Mesenchymal stem cell (in vitro differentiated cells and primary cell): ENCODE data around the gene EARS2.

Experiments used
- DNase-seq: peaks from one replicate; pipeline ENCODE4 v3.0.0-alpha.2; 2013
- H2AFZ ChIP-seq: one replicate; pipeline ENCODE4 v1.6.1; 2013; ENCODE audit warnings: low read depth, mild to moderate bottlenecking, control low read depth, inconsistent platforms, low read length, moderate library complexity
- H2AK5ac ChIP-seq: 2 replicates; pipeline ENCODE4 v1.6.1; 2013; ENCODE audit warnings: low read length, moderate library complexity, mild to moderate bottlenecking, inconsistent platforms; ENCODE audit not compliant: severe bottlenecking
- H2BK120ac ChIP-seq: one replicate; pipeline ENCODE4 v1.6.1; 2013; ENCODE audit warnings: low read depth, mild to moderate bottlenecking, inconsistent platforms, low read length, moderate library complexity
- H2BK12ac ChIP-seq, 2 experiments: one replicate each; pipeline ENCODE4 v1.6.1; 2013; ENCODE audit warnings: inconsistent platforms in 2 of 2, low read length in 2 of 2, mild to moderate bottlenecking in 2 of 2, moderate library complexity in 2 of 2, control low read depth in 1 of 2
- H2BK15ac ChIP-seq: one replicate; pipeline ENCODE4 v1.6.1; 2013; ENCODE audit warnings: mild to moderate bottlenecking, low read depth, inconsistent platforms; ENCODE audit not compliant: poor library complexity, severe bottlenecking
- H2BK5ac ChIP-seq: 2 replicates; pipeline ENCODE4 v1.6.1; 2013; ENCODE audit warnings: low read depth, mild to moderate bottlenecking, low read length, control low read depth, inconsistent platforms; ENCODE audit not compliant: poor library complexity, severe bottlenecking
- H3K14ac ChIP-seq, 2 experiments: one replicate each; pipeline ENCODE4 v1.6.1; 2013; ENCODE audit warnings: inconsistent platforms in 2 of 2, low read length in 2 of 2, control low read depth in 1 of 2, mild to moderate bottlenecking in 1 of 2, moderate library complexity in 1 of 2
- H3K18ac ChIP-seq, 2 experiments: one replicate each; pipeline ENCODE4 v1.6.1; 2013; ENCODE audit warnings: inconsistent platforms in 2 of 2, low read length in 2 of 2, control low read depth in 1 of 2, low read depth in 1 of 2, mild to moderate bottlenecking in 1 of 2
- H3K23ac ChIP-seq, 2 experiments: one replicate each; pipeline ENCODE4 v1.6.1; 2013; ENCODE audit warnings: inconsistent platforms in 2 of 2, low read length in 2 of 2, mild to moderate bottlenecking in 2 of 2, moderate library complexity in 2 of 2, control low read depth in 1 of 2
- H3K27ac ChIP-seq: 2 replicates; pipeline ENCODE4 v1.5.1; 2013; ENCODE audit warnings: mild to moderate bottlenecking, moderate library complexity, low read length, control low read depth, inconsistent platforms; ENCODE audit not compliant: poor library complexity, severe bottlenecking
- H3K27me3 ChIP-seq, 2 experiments: 2 replicates each; pipeline versions ENCODE4 v1.6.1 to v1.7.0; 2013; ENCODE audit warnings: low read length in 2 of 2, mild to moderate bottlenecking in 2 of 2, moderate library complexity in 2 of 2, control low read depth in 1 of 2, inconsistent platforms in 1 of 2; ENCODE audit not compliant: control insufficient read depth in 1 of 2, insufficient read depth in 1 of 2
- H3K36me3 ChIP-seq, 2 experiments: 2 replicates each; pipeline versions ENCODE4 v1.6.1 to v1.7.0; 2013; ENCODE audit warnings: low read length in 2 of 2, control low read depth in 1 of 2, inconsistent platforms in 1 of 2, low read depth in 1 of 2, mild to moderate bottlenecking in 1 of 2; ENCODE audit not compliant: insufficient read depth in 2 of 2, control insufficient read depth in 1 of 2
- H3K4ac ChIP-seq, 2 experiments: one replicate each; pipeline ENCODE4 v1.6.1; 2013; ENCODE audit warnings: inconsistent platforms in 2 of 2, low read length in 2 of 2, mild to moderate bottlenecking in 2 of 2, moderate library complexity in 2 of 2, control low read depth in 1 of 2, low read depth in 1 of 2
- H3K4me1 ChIP-seq: 2 replicates; pipeline ENCODE4 v1.6.1; 2013; ENCODE audit warnings: low read depth, low read length, control low read depth; ENCODE audit not compliant: control insufficient read depth, insufficient read depth
- H3K4me2 ChIP-seq: 2 replicates; pipeline ENCODE4 v1.6.1; 2013; ENCODE audit warnings: low read length, mild to moderate bottlenecking, inconsistent platforms; ENCODE audit not compliant: poor library complexity, severe bottlenecking
- H3K4me3 ChIP-seq, 2 experiments: 2 replicates each; pipeline versions ENCODE4 v1.5.1 to v1.7.0; 2013; ENCODE audit warnings: low read length in 2 of 2, mild to moderate bottlenecking in 2 of 2, control low read depth in 1 of 2, low read depth in 1 of 2; ENCODE audit not compliant: insufficient read depth in 1 of 2
- H3K79me1 ChIP-seq: replicated peaks from 2 replicates; pipeline ENCODE4 v1.6.1; 2013; ENCODE audit warnings: mild to moderate bottlenecking, control low read depth, low read length, inconsistent platforms; ENCODE audit not compliant: poor library complexity, severe bottlenecking
- H3K9ac ChIP-seq: 2 replicates; pipeline ENCODE4 v1.7.0; 2013; ENCODE audit warnings: mild to moderate bottlenecking, low read length, moderate library complexity
- H3K9me3 ChIP-seq: 2 replicates; pipeline ENCODE4 v1.7.0; 2013; ENCODE audit warnings: mild to moderate bottlenecking, low read length; ENCODE audit not compliant: control insufficient read depth
- H4K8ac ChIP-seq: one replicate; pipeline ENCODE4 v1.6.1; 2013; ENCODE audit warnings: inconsistent platforms, mild to moderate bottlenecking, low read length, moderate library complexity
- H4K91ac ChIP-seq: one replicate; pipeline ENCODE4 v1.6.1; 2013; ENCODE audit warnings: mild to moderate bottlenecking, low read length, inconsistent platforms
- WGBS: methylation state at CpG from one replicate; pipeline ENCODE4 v1.1.7; 2013; ENCODE audit warnings: mixed read lengths; 5-methylcytosine and 5-hydroxymethylcytosine counted together

EARS2 gene

DNA sequence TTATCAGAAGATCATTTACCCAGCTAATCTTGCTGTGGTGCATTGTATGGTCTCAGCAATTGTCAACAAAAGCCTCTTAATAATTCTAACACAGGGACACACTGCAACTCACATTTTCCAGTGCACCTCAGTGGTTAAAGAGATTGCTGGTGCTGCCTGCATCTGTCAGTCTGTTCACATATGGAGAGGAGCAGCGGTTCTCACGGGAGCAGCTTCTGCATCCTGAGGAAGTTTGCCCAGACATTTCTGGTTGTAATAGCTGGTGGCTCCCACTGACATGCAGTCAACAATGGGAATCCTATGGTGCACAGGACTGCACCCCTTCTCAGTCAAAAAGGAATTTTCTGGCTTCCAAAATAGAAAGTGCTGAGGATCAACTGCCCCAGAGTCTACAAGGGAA, 54.7 kb downstream of the EARS2 start:
- Histone ChIP-seq H3K23ac (no peak overlapping the region), H4K8ac (no peak overlapping the region), H3K36me3 (peaks cover 4 to 13% of the 10 kb centered on the region in 2 experiments), H3K27me3 (no peaks in the 10 kb centered on the region), H3K79me1 (peaks cover 4% of the 10 kb centered on the region), H3K4me1 (peaks cover 35% of the 10 kb centered on the region), H3K4me3 (no peak overlapping the region), H2BK12ac (no peak overlapping the region), H3K9me3 (no peaks in the 10 kb centered on the region), H3K4me2 (no peak overlapping the region), H3K9ac (no peak overlapping the region), H2AFZ (no peak overlapping the region), H2BK120ac (no peak overlapping the region), H2BK15ac (no peak overlapping the region), H2AK5ac (no peak overlapping the region), H3K18ac (no peak overlapping the region), H3K14ac (no peak overlapping the region), H3K27ac (no peak overlapping the region), H2BK5ac (no peak overlapping the region), H3K4ac (no peak overlapping the region), H4K91ac (no peak overlapping the region)
- DNase-seq = no peak
- 82% methylated on average over 2 of the region's 2 CpGs for WGBS

DNA sequence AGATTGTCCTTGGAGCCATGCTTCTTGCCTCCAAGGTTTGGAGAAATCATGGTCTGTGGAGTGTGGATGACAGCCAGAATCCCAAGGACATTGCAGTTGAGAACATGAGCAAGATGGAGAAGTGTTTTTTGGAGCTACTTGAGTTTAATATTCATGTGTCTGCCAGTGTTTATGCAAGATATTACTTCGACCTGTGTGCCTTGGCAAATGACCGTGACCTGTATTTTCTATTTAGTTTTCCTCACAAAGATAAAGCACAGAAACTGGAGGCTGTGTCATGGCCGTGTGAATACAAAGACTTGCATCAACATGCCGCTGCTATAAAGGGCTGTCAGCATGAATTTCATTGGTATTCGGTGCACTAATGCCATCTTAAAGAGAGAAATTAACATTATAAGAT, 55.9 kb downstream of the EARS2 start:
- no peak overlapping the region for H3K18ac ChIP-seq
- no peak overlapping the region for H3K27ac ChIP-seq
- H3K36me3 ChIP-seq = peaks cover 4 to 13% of the 10 kb centered on the region in 2 experiments
- H3K4me1 ChIP-seq = peaks cover 38% of the 10 kb centered on the region
- no peak overlapping the region for H2AK5ac ChIP-seq
- H2BK15ac ChIP-seq = no peak overlapping the region
- no peak overlapping the region for H3K4ac ChIP-seq
- no peak overlapping the region for H4K8ac ChIP-seq
- H3K4me3 ChIP-seq = no peak overlapping the region
- no peak overlapping the region for H4K91ac ChIP-seq
- no peak overlapping the region for H2BK12ac ChIP-seq
- H3K9me3 ChIP-seq = no peaks in the 10 kb centered on the region
- H3K27me3 ChIP-seq = no peaks in the 10 kb centered on the region
- no peak overlapping the region for H3K9ac ChIP-seq
- H3K4me2 ChIP-seq = no peak overlapping the region
- no peak overlapping the region for H3K14ac ChIP-seq
- WGBS = 92% methylated on average over 3 of the region's 5 CpGs
- H3K79me1 ChIP-seq = peaks cover 2% of the 10 kb centered on the region
- H2BK5ac ChIP-seq = no peak overlapping the region
- no peak overlapping the region for H2AFZ ChIP-seq
- DNase-seq = no peak
- H2BK120ac ChIP-seq = no peak overlapping the region
- H3K23ac ChIP-seq = no peak overlapping the region

DNA sequence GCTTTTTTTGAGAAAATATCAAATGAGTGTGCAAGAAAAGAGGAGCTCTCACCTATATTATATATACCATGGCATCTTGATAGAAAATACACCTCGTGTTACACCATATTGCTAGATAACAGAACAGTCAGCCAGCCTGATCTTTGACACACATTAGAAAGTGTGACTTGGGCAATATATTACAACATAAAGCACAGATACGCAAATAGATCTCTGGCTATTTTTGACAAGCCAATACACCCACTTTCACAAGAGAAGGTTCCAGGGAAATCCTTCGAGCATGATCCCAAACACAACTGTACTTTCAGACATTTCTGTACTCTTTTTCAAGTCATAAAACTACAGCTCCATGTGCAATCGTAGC, 56.3 kb downstream of the EARS2 start:
- no peak overlapping the region for H2BK120ac ChIP-seq
- no peak overlapping the region for H3K9ac ChIP-seq
- no peak overlapping the region for H2AFZ ChIP-seq
- H3K4me3 ChIP-seq = no peak overlapping the region
- no peak overlapping the region for H2BK12ac ChIP-seq
- no peak for DNase-seq
- no peak overlapping the region for H3K4me2 ChIP-seq
- no peak overlapping the region for H3K23ac ChIP-seq
- H2BK15ac ChIP-seq = no peak overlapping the region
- H3K18ac ChIP-seq = no peak overlapping the region
- H3K4me1 ChIP-seq = peaks cover 35% of the 10 kb centered on the region
- H3K9me3 ChIP-seq = no peaks in the 10 kb centered on the region
- peaks cover 2% of the 10 kb centered on the region for H3K79me1 ChIP-seq
- H2BK5ac ChIP-seq = no peak overlapping the region
- H2AK5ac ChIP-seq = no peak overlapping the region
- no peak overlapping the region for H3K27ac ChIP-seq
- no peak overlapping the region for H4K91ac ChIP-seq
- no peak overlapping the region for H3K4ac ChIP-seq
- H3K14ac ChIP-seq = no peak overlapping the region
- no peak overlapping the region for H4K8ac ChIP-seq
- H3K27me3 ChIP-seq = no peaks in the 10 kb centered on the region
- peaks cover 4 to 14% of the 10 kb centered on the region in 2 experiments for H3K36me3 ChIP-seq
- WGBS = 86% methylated on average over 4 of the region's 4 CpGs

DNA sequence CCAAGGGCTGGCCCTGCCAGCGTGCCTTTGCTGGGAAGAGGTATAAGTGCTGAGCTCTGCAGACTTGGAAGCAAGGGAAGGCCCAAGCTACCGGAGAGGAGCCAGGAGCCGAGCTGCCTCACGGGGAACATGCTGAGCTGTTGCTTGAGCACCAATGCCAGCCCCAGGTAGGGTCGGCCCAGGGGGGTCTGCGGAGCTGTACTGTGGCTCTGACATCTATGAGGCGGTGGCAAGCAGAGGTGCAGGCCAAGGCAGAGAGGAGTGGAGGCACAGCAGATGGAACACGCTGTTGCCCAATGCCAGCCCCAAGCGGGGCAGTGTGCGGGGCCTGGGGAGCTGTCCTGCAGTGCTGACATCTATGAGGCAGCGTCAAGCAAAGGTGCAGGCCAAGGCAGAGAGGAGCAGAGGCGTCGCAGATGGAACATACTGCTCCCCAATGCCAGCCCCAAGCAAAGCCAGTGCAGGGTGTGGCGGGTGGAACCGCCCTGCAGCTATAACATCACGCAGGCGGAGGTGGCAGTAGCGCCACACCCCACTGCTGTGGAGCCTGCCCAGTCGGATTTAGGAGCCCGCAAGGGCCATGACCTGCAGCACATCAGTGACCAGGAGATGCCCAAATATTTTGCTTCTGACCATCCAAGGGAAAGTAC, 56.8 kb downstream of the EARS2 start:
- no peak overlapping the region for H4K91ac ChIP-seq
- no peak overlapping the region for H2AFZ ChIP-seq
- H3K27ac ChIP-seq = no peak overlapping the region
- H2BK120ac ChIP-seq = no peak overlapping the region
- H3K4me3 ChIP-seq = no peak overlapping the region
- no peak overlapping the region for H3K4me2 ChIP-seq
- H4K8ac ChIP-seq = no peak overlapping the region
- H2BK15ac ChIP-seq = no peak overlapping the region
- no peak for DNase-seq
- over 99% methylated on average over 20 of the region's 20 CpGs for WGBS
- no peak overlapping the region for H2AK5ac ChIP-seq
- no peak overlapping the region for H3K23ac ChIP-seq
- no peak overlapping the region for H3K9ac ChIP-seq
- H3K79me1 ChIP-seq = peaks cover 6% of the 10 kb centered on the region
- H3K4ac ChIP-seq = no peak overlapping the region
- H3K4me1 ChIP-seq = peaks cover 34% of the 10 kb centered on the region
- no peaks in the 10 kb centered on the region for H3K27me3 ChIP-seq
- no peaks in the 10 kb centered on the region for H3K9me3 ChIP-seq
- peak overlapping the region in 1 of 2 experiments; percentile 29 for H2BK12ac ChIP-seq
- peaks cover 9 to 19% of the 10 kb centered on the region in 2 experiments for H3K36me3 ChIP-seq
- H3K14ac ChIP-seq = no peak overlapping the region
- no peak overlapping the region for H3K18ac ChIP-seq
- no peak overlapping the region for H2BK5ac ChIP-seq
